Transverse colon (tissue), 3 donors: ENCODE results near the gene FAM72D.
"Not testable (repeated sequence)": the region's sequence is repeated elsewhere in the genome, so short reads cannot be mapped to it uniquely, and the experiment has no call there.

Experiments used
- CTCF ChIP-seq, 5 experiments: fragments of 200-600 bp in 3 of 5; fragments of 450-650 bp in 2 of 5; sonication (generic) in 3 of 5; IDR thresholded peaks; 1 replicate in 2 of 5; 2 replicates in 3 of 5; pipeline ENCODE4 v1.5.1; 2016 to 2017; ENCODE audit warnings: antibody characterized with exemption in 5 of 5, inconsistent platforms in 3 of 5, mild to moderate bottlenecking in 2 of 5, moderate library complexity in 1 of 5
- EP300 ChIP-seq: sonication (generic); formaldehyde crosslinking; IDR thresholded peaks from one replicate; pipeline ENCODE4 v1.6.1; 2017; ENCODE audit warnings: antibody characterized with exemption, low read depth
- POLR2A ChIP-seq: fragments of 450-650 bp; IDR thresholded peaks from one replicate; pipeline ENCODE4 v1.6.1; 2016; ENCODE audit warnings: antibody characterized with exemption, mild to moderate bottlenecking, moderate library complexity

- not testable (repeated sequence) for TF ChIP-seq POLR2A; CTCF (IDR thresholded peaks at IDR 0.05); EP300
These were observed 61.3 kb downstream of the FAM72D start for GRCh38 chr1:145156891-145157610.
